ENCODE measurements around the gene PRKCSH.
"Not testable (repeated sequence)": the region's sequence is repeated elsewhere in the genome, so short reads cannot be mapped to it uniquely, and the experiment has no call there.

PRKCSH gene

GRCh38 chr19:11461453-11461852 is 26.0 kb downstream of the PRKCSH start:
- no peak overlapping the region for H3K4me3 ChIP-seq (ENCODE audit: low read depth, low read length)
- TF ChIP-seq CTCF (IDR thresholded peaks at IDR 0.05; ENCODE audit: low read depth, low read length): no peak

- no peak overlapping the region for H3K4me3 ChIP-seq (ENCODE audit: low read depth, low read length)
- no peak for TF ChIP-seq CTCF (IDR thresholded peaks at IDR 0.05; ENCODE audit: low read depth, low read length)
Measured at GRCh38 chr19:11463391-11463790, 28.0 kb downstream of the PRKCSH start.

GRCh38 chr19:11464333-11465265 is 29.2 kb downstream of the PRKCSH start:
- TF ChIP-seq CTCF (IDR thresholded peaks at IDR 0.05; ENCODE audit: low read depth, low read length): no peak
- H3K4me3 ChIP-seq (ENCODE audit: low read depth, low read length): no peak overlapping the region

GRCh38 chr19:11465600-11465999 is 30.2 kb downstream of the PRKCSH start:
- no peak overlapping the region for H3K4me3 ChIP-seq (ENCODE audit: low read depth, low read length)
- no peak for TF ChIP-seq CTCF (IDR thresholded peaks at IDR 0.05; ENCODE audit: low read depth, low read length)

- H3K4me3 ChIP-seq (ENCODE audit: low read depth, low read length): not testable (repeated sequence)
Measured at GRCh38 chr19:11468266-11468845, 32.9 kb downstream of the PRKCSH start.

- TF ChIP-seq CTCF (IDR thresholded peaks at IDR 0.05; ENCODE audit: low read depth, low read length): no peak
- H3K4me3 ChIP-seq (ENCODE audit: low read depth, low read length): no peak overlapping the region
Measured at GRCh38 chr19:11473725-11474124, 38.3 kb downstream of the PRKCSH start.

GRCh38 chr19:11475343-11475742 is 39.9 kb downstream of the PRKCSH start:
- not testable (repeated sequence) for H3K4me3 ChIP-seq (ENCODE audit: low read depth, low read length)

GRCh38 chr19:11475861-11476260 is 40.4 kb downstream of the PRKCSH start:
- H3K4me3 ChIP-seq (ENCODE audit: low read depth, low read length): no peak overlapping the region
- TF ChIP-seq CTCF (IDR thresholded peaks at IDR 0.05; ENCODE audit: low read depth, low read length): no peak

All from WI38 (cell line).